K562 (cell line): ENCODE data around the gene HSD17B12. TPM values are rescaled to one million over a fixed set of nuclear protein-coding genes. Genes with fewer than 3 reads are reported as not detected.

Experiments
- DIDO1 ChIP-seq: fragments of 450-650 bp; IDR thresholded peaks from 2 replicates; pipeline ENCODE4 v1.6.1; 2016; ENCODE audit warnings: low read depth, missing biosample characterization, missing genetic modification characterization
- DNMT1 ChIP-seq: fragments of 450-650 bp; IDR thresholded peaks from 2 replicates; pipeline ENCODE4 v1.6.1; 2016; ENCODE audit warnings: antibody characterized with exemption, mild to moderate bottlenecking
- FOXP1 ChIP-seq: sonication (generic); formaldehyde crosslinking; IDR thresholded peaks from 2 replicates; pipeline ENCODE4 v1.8.0; 2022; ENCODE audit warnings: mild to moderate bottlenecking, missing genetic modification reagents
- HLTF ChIP-seq: fragments of 450-650 bp; IDR thresholded peaks from 2 replicates; pipeline ENCODE4 v1.6.1; 2016
- SAFB2 ChIP-seq: fragments of 200-400 bp; formaldehyde crosslinking; IDR thresholded peaks from 2 replicates; pipeline ENCODE4 v1.6.1; 2018; ENCODE audit warnings: borderline replicate concordance, low read length, low read depth, moderate library complexity; ENCODE audit not compliant: severe bottlenecking
- TCF7L2 ChIP-seq: fragments of 150-350 bp; IDR thresholded peaks from 2 replicates; pipeline ENCODE4 v1.6.1; 2016; ENCODE audit warnings: low read depth, mild to moderate bottlenecking, low read length, moderate library complexity
- ZNF778 ChIP-seq: fragments of 450-650 bp; formaldehyde crosslinking; IDR thresholded peaks from 2 replicates; pipeline ENCODE4 v1.4.0; 2020; ENCODE audit warnings: mild to moderate bottlenecking, moderate library complexity
- polyA plus RNA-seq, 8 experiments: library from polyadenylated mRNA; depleted of rRNA in 4 of 8; stranded (reverse) in 5 of 8; unstranded in 3 of 8; fragments of >200 nt; fragmentation: Nextera tagmentation in 2 of 8; fragmentation: Illumina TruSeq in 1 of 8; extraction: Ambion mirVana in 2 of 8; extraction: Trizol in 1 of 8; gene quantifications; 2 replicates each; pipeline versions ENCODE4 v1.2.1 to v1.2.3, GENCODE V29; 2011 to 2014; ENCODE audit warnings: inconsistent platforms in 1 of 8, missing spikeins in 1 of 8
- total RNA-seq, 7 experiments: library from RNA; depleted of rRNA in 6 of 7; stranded (reverse); fragments of >200 nt in 6 of 7; fragmentation: Illumina TruSeq in 2 of 7; extraction: Trizol in 2 of 7; gene quantifications; 2 replicates each; pipeline versions ENCODE4 v1.2.1 to v1.2.3, GENCODE V29; 2011 to 2021; ENCODE audit warnings: low replicate concordance in 1 of 7
- TF ChIP-seq, protein P1 (sequence below): fragments of 450-650 bp; formaldehyde crosslinking; IDR thresholded peaks from 2 replicates; pipeline ENCODE4 v1.4.0; 2022; ENCODE audit warnings: missing genetic modification characterization
- TF ChIP-seq, protein P2 (sequence below): fragments of 450-650 bp; formaldehyde crosslinking; IDR thresholded peaks from 2 replicates; pipeline ENCODE4 v1.4.0; 2022; ENCODE audit warnings: missing genetic modification characterization
- TF ChIP-seq, protein P3 (sequence below): fragments of 450-650 bp; formaldehyde crosslinking; IDR thresholded peaks from 2 replicates; pipeline ENCODE4 v1.4.0; 2020; ENCODE audit warnings: mild to moderate bottlenecking, mixed read lengths
- TF ChIP-seq, protein P4 (sequence below): sonication (generic); formaldehyde crosslinking; IDR thresholded peaks from 2 replicates; pipeline ENCODE4 v1.8.1; 2023; ENCODE audit warnings: mild to moderate bottlenecking, missing genetic modification reagents
- TF ChIP-seq, protein P5 (sequence below): sonication (generic); IDR thresholded peaks from 2 replicates; pipeline ENCODE4 v1.6.1; 2016
- TF ChIP-seq, protein P6 (sequence below): sonication (generic); formaldehyde crosslinking; IDR thresholded peaks from 2 replicates; pipeline ENCODE4 v1.8.0; 2022; ENCODE audit warnings: mild to moderate bottlenecking, missing genetic modification reagents
- TF ChIP-seq, protein P7 (sequence below): fragments of 250-450 bp; sonication (Bioruptor Pico); IDR thresholded peaks from 2 replicates; pipeline ENCODE4 v1.9.0; 2021; ENCODE audit warnings: mild to moderate bottlenecking, inconsistent platforms
- TF ChIP-seq, protein P8 (sequence below): sonication (generic); formaldehyde crosslinking; IDR thresholded peaks from 2 replicates; pipeline ENCODE4 v1.8.0; 2022; ENCODE audit warnings: missing genetic modification reagents, mild to moderate bottlenecking, moderate library complexity, borderline replicate concordance

Gene HSD17B12
- total and polyA plus RNA-seq, 9 of the 15 experiments (the other 6 are each of a cell fraction or from before 2014, with no cell fraction given), result 9.1 to 34.5 (median 23.3) TPM

DNA sequence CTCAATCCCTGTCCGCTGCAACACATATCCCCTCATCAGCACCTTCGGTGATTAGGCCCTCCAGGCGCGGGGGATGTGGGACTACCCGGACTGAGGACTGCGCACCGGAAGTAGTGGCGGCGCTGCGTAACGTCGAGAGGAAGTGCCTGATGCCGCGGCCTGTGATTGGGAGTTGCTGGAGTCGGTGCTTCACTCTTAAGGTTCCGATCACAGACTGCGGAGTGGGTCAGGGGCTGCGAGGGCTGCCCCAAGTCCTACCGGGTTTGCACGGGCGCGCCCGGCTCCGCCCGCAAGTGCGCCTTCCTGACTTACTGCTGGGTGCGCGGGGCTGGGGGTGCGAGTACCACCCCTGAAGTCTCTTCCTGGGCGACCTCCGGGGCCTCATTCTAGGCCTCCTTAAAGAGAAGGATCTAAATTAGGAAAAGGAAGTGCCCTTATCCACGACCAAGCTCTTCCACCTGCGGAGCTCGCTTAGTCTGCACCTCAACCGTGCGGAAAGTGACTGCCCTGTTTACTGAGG is 200.2 kb downstream of the HSD17B12 start, which contains the start of gene ALKBH3 (continued):
- TF ChIP-seq FOXP1 (CRISPR knock-in tag) (no peak), HLTF (peak; percentile 70; the same call in 1 of the 2 replicates), TCF7L2 (no peak), DIDO1 (peak; percentile 100), DNMT1 (no peak), SAFB2 (no peak), ZNF778 (CRISPR knock-in tag) (no peak)
- TF ChIP-seq, protein P1, sequence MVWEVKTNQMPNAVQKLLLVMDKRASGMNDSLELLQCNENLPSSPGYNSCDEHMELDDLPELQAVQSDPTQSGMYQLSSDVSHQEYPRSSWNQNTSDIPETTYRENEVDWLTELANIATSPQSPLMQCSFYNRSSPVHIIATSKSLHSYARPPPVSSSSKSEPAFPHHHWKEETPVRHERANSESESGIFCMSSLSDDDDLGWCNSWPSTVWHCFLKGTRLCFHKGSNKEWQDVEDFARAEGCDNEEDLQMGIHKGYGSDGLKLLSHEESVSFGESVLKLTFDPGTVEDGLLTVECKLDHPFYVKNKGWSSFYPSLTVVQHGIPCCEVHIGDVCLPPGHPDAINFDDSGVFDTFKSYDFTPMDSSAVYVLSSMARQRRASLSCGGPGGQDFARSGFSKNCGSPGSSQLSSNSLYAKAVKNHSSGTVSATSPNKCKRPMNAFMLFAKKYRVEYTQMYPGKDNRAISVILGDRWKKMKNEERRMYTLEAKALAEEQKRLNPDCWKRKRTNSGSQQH (CRISPR knock-in tag), result peak; percentile 53; the same call in 1 of the 2 replicates
- TF ChIP-seq, protein P2, sequence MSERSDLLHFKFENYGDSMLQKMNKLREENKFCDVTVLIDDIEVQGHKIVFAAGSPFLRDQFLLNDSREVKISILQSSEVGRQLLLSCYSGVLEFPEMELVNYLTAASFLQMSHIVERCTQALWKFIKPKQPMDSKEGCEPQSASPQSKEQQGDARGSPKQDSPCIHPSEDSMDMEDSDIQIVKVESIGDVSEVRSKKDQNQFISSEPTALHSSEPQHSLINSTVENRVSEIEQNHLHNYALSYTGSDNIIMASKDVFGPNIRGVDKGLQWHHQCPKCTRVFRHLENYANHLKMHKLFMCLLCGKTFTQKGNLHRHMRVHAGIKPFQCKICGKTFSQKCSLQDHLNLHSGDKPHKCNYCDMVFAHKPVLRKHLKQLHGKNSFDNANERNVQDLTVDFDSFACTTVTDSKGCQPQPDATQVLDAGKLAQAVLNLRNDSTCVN (CRISPR knock-in tag), result no peak
- TF ChIP-seq, protein P3, sequence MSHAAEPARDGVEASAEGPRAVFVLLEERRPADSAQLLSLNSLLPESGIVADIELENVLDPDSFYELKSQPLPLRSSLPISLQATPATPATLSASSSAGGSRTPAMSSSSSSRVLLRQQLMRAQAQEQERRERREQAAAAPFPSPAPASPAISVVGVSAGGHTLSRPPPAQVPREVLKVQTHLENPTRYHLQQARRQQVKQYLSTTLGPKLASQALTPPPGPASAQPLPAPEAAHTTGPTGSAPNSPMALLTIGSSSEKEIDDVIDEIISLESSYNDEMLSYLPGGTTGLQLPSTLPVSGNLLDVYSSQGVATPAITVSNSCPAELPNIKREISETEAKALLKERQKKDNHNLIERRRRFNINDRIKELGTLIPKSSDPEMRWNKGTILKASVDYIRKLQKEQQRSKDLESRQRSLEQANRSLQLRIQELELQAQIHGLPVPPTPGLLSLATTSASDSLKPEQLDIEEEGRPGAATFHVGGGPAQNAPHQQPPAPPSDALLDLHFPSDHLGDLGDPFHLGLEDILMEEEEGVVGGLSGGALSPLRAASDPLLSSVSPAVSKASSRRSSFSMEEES, result no peak
- TF ChIP-seq, protein P4, sequence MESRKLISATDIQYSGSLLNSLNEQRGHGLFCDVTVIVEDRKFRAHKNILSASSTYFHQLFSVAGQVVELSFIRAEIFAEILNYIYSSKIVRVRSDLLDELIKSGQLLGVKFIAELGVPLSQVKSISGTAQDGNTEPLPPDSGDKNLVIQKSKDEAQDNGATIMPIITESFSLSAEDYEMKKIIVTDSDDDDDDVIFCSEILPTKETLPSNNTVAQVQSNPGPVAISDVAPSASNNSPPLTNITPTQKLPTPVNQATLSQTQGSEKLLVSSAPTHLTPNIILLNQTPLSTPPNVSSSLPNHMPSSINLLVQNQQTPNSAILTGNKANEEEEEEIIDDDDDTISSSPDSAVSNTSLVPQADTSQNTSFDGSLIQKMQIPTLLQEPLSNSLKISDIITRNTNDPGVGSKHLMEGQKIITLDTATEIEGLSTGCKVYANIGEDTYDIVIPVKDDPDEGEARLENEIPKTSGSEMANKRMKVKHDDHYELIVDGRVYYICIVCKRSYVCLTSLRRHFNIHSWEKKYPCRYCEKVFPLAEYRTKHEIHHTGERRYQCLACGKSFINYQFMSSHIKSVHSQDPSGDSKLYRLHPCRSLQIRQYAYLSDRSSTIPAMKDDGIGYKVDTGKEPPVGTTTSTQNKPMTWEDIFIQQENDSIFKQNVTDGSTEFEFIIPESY (CRISPR knock-in tag), result no peak
- TF ChIP-seq, protein P5, sequence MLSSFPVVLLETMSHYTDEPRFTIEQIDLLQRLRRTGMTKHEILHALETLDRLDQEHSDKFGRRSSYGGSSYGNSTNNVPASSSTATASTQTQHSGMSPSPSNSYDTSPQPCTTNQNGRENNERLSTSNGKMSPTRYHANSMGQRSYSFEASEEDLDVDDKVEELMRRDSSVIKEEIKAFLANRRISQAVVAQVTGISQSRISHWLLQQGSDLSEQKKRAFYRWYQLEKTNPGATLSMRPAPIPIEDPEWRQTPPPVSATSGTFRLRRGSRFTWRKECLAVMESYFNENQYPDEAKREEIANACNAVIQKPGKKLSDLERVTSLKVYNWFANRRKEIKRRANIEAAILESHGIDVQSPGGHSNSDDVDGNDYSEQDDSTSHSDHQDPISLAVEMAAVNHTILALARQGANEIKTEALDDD, result no peak
- TF ChIP-seq, protein P6, sequence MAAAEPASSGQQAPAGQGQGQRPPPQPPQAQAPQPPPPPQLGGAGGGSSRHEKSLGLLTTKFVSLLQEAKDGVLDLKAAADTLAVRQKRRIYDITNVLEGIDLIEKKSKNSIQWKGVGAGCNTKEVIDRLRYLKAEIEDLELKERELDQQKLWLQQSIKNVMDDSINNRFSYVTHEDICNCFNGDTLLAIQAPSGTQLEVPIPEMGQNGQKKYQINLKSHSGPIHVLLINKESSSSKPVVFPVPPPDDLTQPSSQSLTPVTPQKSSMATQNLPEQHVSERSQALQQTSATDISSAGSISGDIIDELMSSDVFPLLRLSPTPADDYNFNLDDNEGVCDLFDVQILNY (CRISPR knock-in tag), result no peak
- TF ChIP-seq, protein P7, sequence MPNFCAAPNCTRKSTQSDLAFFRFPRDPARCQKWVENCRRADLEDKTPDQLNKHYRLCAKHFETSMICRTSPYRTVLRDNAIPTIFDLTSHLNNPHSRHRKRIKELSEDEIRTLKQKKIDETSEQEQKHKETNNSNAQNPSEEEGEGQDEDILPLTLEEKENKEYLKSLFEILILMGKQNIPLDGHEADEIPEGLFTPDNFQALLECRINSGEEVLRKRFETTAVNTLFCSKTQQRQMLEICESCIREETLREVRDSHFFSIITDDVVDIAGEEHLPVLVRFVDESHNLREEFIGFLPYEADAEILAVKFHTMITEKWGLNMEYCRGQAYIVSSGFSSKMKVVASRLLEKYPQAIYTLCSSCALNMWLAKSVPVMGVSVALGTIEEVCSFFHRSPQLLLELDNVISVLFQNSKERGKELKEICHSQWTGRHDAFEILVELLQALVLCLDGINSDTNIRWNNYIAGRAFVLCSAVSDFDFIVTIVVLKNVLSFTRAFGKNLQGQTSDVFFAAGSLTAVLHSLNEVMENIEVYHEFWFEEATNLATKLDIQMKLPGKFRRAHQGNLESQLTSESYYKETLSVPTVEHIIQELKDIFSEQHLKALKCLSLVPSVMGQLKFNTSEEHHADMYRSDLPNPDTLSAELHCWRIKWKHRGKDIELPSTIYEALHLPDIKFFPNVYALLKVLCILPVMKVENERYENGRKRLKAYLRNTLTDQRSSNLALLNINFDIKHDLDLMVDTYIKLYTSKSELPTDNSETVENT (CRISPR knock-in tag), result peak; percentile 79; the same call in 1 of the 2 replicates
- TF ChIP-seq, protein P8, sequence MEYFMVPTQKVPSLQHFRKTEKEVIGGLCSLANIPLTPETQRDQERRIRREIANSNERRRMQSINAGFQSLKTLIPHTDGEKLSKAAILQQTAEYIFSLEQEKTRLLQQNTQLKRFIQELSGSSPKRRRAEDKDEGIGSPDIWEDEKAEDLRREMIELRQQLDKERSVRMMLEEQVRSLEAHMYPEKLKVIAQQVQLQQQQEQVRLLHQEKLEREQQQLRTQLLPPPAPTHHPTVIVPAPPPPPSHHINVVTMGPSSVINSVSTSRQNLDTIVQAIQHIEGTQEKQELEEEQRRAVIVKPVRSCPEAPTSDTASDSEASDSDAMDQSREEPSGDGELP (CRISPR knock-in tag), result peak; percentile 64; the same call in 1 of the 2 replicates
